ENCODE measurements around the gene KCNK7. TPM values are rescaled to one million over a fixed set of nuclear protein-coding genes. Genes with fewer than 3 reads are reported as not detected.
A peak's percentile ranks its signal among the peaks of the same experiment; 100 is the strongest.

The KCNK7 gene
- total and polyA plus RNA-seq, 8 donors: 0.21 to 2.0 (median 0.48) TPM; not detected in 1

GRCh38 chr11:65546217-65546958 lies 49.2 kb downstream of the KCNK7 start:
- Histone ChIP-seq H3K27me3 (no peaks in the 10 kb centered on the region), H3K36me3 (no peaks in the 10 kb centered on the region), H3K9me3 (no peaks in the 10 kb centered on the region), H3K27ac (peak overlapping the region; percentile 48 to 61), H3K4me3 (peak overlapping the region; percentile 25 to 53), H3K4me1 (peaks cover 8 to 27% of the 10 kb centered on the region in 2 donors)
- ATAC-seq (peak; percentile 93), DNase-seq (peak in 3 of 4 donors; percentile 74 to 100 (median 95))
- intact Hi-C loops (cut with DNase I): loop anchor here in 1 of 2 donors (10.0 kb wide), 1 partner anchor 48 kb away; the partner anchor contains the start of gene KCNK7
- no peak for TF ChIP-seq CTCF (IDR thresholded peaks at IDR 0.05)

- Histone ChIP-seq H3K36me3 (no peaks in the 10 kb centered on the region), H3K27ac (peak overlapping the region; percentile 48 to 61)
- ATAC-seq: no peak
Measured at GRCh38 chr11:65545853-65546216, 49.8 kb downstream of the KCNK7 start.

More at GRCh38 chr11:65545853-65546216, 49.8 kb downstream of the KCNK7 start:
- intact Hi-C loops (cut with DNase I): loop anchor here in 1 of 2 donors (10.0 kb wide), 1 partner anchor 49 kb away; the partner anchor contains the start of gene KCNK7
- no peak for DNase-seq
- H3K4me1 ChIP-seq: peaks cover 13 to 30% of the 10 kb centered on the region in 2 donors
- TF ChIP-seq CTCF (IDR thresholded peaks at IDR 0.05): no peak
- H3K9me3 ChIP-seq: no peaks in the 10 kb centered on the region
- no peaks in the 10 kb centered on the region for H3K27me3 ChIP-seq
- H3K4me3 ChIP-seq: peak overlapping the region in 1 of 2 donors; percentile 53

Small RNAs within 50 kb of the gene (microRNA-seq; reads per million reads assigned to microRNA genes)
- gene MIR4690: 0 to 0.34 reads per million in 2 donors

Other genes with a start within 250 kb of the KCNK7 start
- under 1 TPM; 0.21 to 0.32 TPM for gene TIGD3, start 241.0 kb downstream of the KCNK7 start, total RNA-seq
- gene TIGD3, start 241.0 kb downstream of the KCNK7 start, polyA plus RNA-seq (ENCODE audit: insufficient read length in 6 of 6): under 1 TPM in 5 of 6 donors, not detected in 1; 0.14 to 0.39 (median 0.24) TPM
- 1 to 10 TPM; 8.4 to 9.8 TPM for gene SLC25A45, start 213.2 kb downstream of the KCNK7 start, total RNA-seq
- gene SLC25A45, start 213.2 kb downstream of the KCNK7 start, polyA plus RNA-seq (ENCODE audit: insufficient read length in 6 of 6): 10 to 100 TPM; 10.7 to 17.0 (median 12.8) TPM
- 10 to 100 TPM; 31.7 to 31.9 TPM for gene FRMD8, start 209.2 kb downstream of the KCNK7 start, total RNA-seq
- gene FRMD8, start 209.2 kb downstream of the KCNK7 start, polyA plus RNA-seq (ENCODE audit: insufficient read length in 6 of 6): 10 to 100 TPM; 15.8 to 22.2 (median 19.3) TPM
- gene NEAT1, start 173.0 kb downstream of the KCNK7 start, total RNA-seq: 1,000 to 10,000 TPM; 1,146 to 1,441 TPM
- gene NEAT1, start 173.0 kb downstream of the KCNK7 start, polyA plus RNA-seq (ENCODE audit: insufficient read length in 6 of 6): 100 to 1,000 TPM; 106 to 190 (median 144) TPM
- over 10,000 TPM; 12,400 to 15,875 TPM for gene MALAT1, start 96.8 kb downstream of the KCNK7 start, total RNA-seq
- 100 to 1,000 TPM; 608 to 824 (median 717) TPM for gene MALAT1, start 96.8 kb downstream of the KCNK7 start, polyA plus RNA-seq (ENCODE audit: insufficient read length in 6 of 6)
- gene SCYL1, start 70.7 kb downstream of the KCNK7 start, total RNA-seq: 10 to 100 TPM; 81.2 to 82.5 TPM
- gene SCYL1, start 70.7 kb downstream of the KCNK7 start, polyA plus RNA-seq (ENCODE audit: insufficient read length in 6 of 6): 10 to 100 TPM; 51.7 to 71.5 (median 59.4) TPM
- gene LTBP3, start 37.4 kb downstream of the KCNK7 start, total RNA-seq: 100 to 1,000 TPM in 1 of 2 donors, 10 to 100 TPM in 1; 70.8 to 157 TPM
- 100 to 1,000 TPM; 235 to 322 (median 257) TPM for gene LTBP3, start 37.4 kb downstream of the KCNK7 start, polyA plus RNA-seq (ENCODE audit: insufficient read length in 6 of 6)
- 10 to 100 TPM; 21.7 to 32.3 TPM for gene ZNRD2, start 25.3 kb downstream of the KCNK7 start, total RNA-seq
- 10 to 100 TPM; 44.1 to 55.7 (median 54.2) TPM for gene ZNRD2, start 25.3 kb downstream of the KCNK7 start, polyA plus RNA-seq (ENCODE audit: insufficient read length in 6 of 6)
- gene FAM89B, start 23.3 kb downstream of the KCNK7 start, total RNA-seq: 10 to 100 TPM; 47.1 to 57.5 TPM
- gene FAM89B, start 23.3 kb downstream of the KCNK7 start, polyA plus RNA-seq (ENCODE audit: insufficient read length in 6 of 6): 10 to 100 TPM; 20.7 to 35.7 (median 31.8) TPM
- 100 to 1,000 TPM in 1 of 2 donors, 10 to 100 TPM in 1; 57.0 to 133 TPM for gene EHBP1L1, start 19.7 kb downstream of the KCNK7 start, total RNA-seq
- gene EHBP1L1, start 19.7 kb downstream of the KCNK7 start, polyA plus RNA-seq (ENCODE audit: insufficient read length in 6 of 6): 10 to 100 TPM; 28.5 to 39.7 (median 35.4) TPM
- 100 to 1,000 TPM in 1 of 2 donors, 10 to 100 TPM in 1; 74.7 to 100 TPM for gene MAP3K11, start 18.4 kb upstream of the KCNK7 start, total RNA-seq
- 10 to 100 TPM; 43.9 to 64.0 (median 56.6) TPM for gene MAP3K11, start 18.4 kb upstream of the KCNK7 start, polyA plus RNA-seq (ENCODE audit: insufficient read length in 6 of 6)
- 10 to 100 TPM; 36.7 to 44.5 TPM for gene PCNX3, start 20.0 kb upstream of the KCNK7 start, total RNA-seq
- gene PCNX3, start 20.0 kb upstream of the KCNK7 start, polyA plus RNA-seq (ENCODE audit: insufficient read length in 6 of 6): 10 to 100 TPM; 19.9 to 35.4 (median 25.3) TPM
- gene SIPA1, start 42.3 kb upstream of the KCNK7 start, total RNA-seq: 100 to 1,000 TPM in 1 of 2 donors, 10 to 100 TPM in 1; 77.3 to 107 TPM
- gene SIPA1, start 42.3 kb upstream of the KCNK7 start, polyA plus RNA-seq (ENCODE audit: insufficient read length in 6 of 6): 10 to 100 TPM; 40.5 to 57.3 (median 46.8) TPM
- 10 to 100 TPM; 56.5 to 67.9 TPM for gene RELA, start 67.1 kb upstream of the KCNK7 start, total RNA-seq
- gene RELA, start 67.1 kb upstream of the KCNK7 start, polyA plus RNA-seq (ENCODE audit: insufficient read length in 6 of 6): 10 to 100 TPM; 51.3 to 70.6 (median 58.8) TPM
- 10 to 100 TPM; 57.0 to 67.1 TPM for gene KAT5, start 116.5 kb upstream of the KCNK7 start, total RNA-seq
- gene KAT5, start 116.5 kb upstream of the KCNK7 start, polyA plus RNA-seq (ENCODE audit: insufficient read length in 6 of 6): 10 to 100 TPM; 58.4 to 69.2 (median 64.5) TPM
- gene RNASEH2C, start 125.0 kb upstream of the KCNK7 start, total RNA-seq: 10 to 100 TPM; 46.0 to 70.1 TPM
- gene RNASEH2C, start 125.0 kb upstream of the KCNK7 start, polyA plus RNA-seq (ENCODE audit: insufficient read length in 6 of 6): 10 to 100 TPM; 34.7 to 52.5 (median 37.2) TPM
- gene AP5B1, start 185.2 kb upstream of the KCNK7 start, total RNA-seq: 10 to 100 TPM; 22.6 to 39.0 TPM
- gene AP5B1, start 185.2 kb upstream of the KCNK7 start, polyA plus RNA-seq (ENCODE audit: insufficient read length in 6 of 6): 1 to 10 TPM; 2.9 to 4.5 (median 3.5) TPM
- under 1 TPM; 0.37 to 0.41 TPM for gene OVOL1, start 191.3 kb upstream of the KCNK7 start, total RNA-seq
- gene OVOL1, start 191.3 kb upstream of the KCNK7 start, polyA plus RNA-seq (ENCODE audit: insufficient read length in 6 of 6): under 1 TPM; 0.20 to 0.45 (median 0.31) TPM
- gene SNX32, start 238.2 kb upstream of the KCNK7 start, total RNA-seq: 1 to 10 TPM in 1 of 2 donors, under 1 TPM in 1; 0.24 to 1.9 TPM
- 1 to 10 TPM; 2.5 to 4.4 (median 3.1) TPM for gene SNX32, start 238.2 kb upstream of the KCNK7 start, polyA plus RNA-seq (ENCODE audit: insufficient read length in 6 of 6)

Data from left lung (tissue), 10 donors.